AG09319 (cell line): ENCODE data around the gene CD72.
"Not testable (repeated sequence)": the region's sequence is repeated elsewhere in the genome, so short reads cannot be mapped to it uniquely, and the experiment has no call there.

Experiments
- DNase-seq: peaks from one replicate; pipeline ENCODE4 v3.0.0-alpha.2; 2010; ENCODE audit warnings: low read depth; ENCODE audit errors: extremely low read depth
- CTCF ChIP-seq: IDR thresholded peaks from 2 replicates; pipeline ENCODE4 v1.5.1; 2011; ENCODE audit warnings: low read depth, mild to moderate bottlenecking, inconsistent platforms, low read length, moderate library complexity

Gene CD72

GRCh38 chr9:35593581-35593980, 24.6 kb downstream of the CD72 start:
- no peak for DNase-seq
- no peak for TF ChIP-seq CTCF

GRCh38 chr9:35588506-35588905, 29.7 kb downstream of the CD72 start:
- DNase-seq: not testable (repeated sequence)

- DNase-seq: not testable (repeated sequence)
Observed at GRCh38 chr9:35584681-35585080, 33.5 kb downstream of the CD72 start.

- DNase-seq: not testable (repeated sequence)
Observed at GRCh38 chr9:35583521-35583920, 34.7 kb downstream of the CD72 start.

GRCh38 chr9:35579659-35580227, 38.5 kb downstream of the CD72 start:
- not testable (repeated sequence) for DNase-seq

GRCh38 chr9:35579130-35579529, 39.1 kb downstream of the CD72 start:
- no peak for DNase-seq
- TF ChIP-seq CTCF: no peak

- TF ChIP-seq CTCF: no peak
- DNase-seq: no peak
Observed at GRCh38 chr9:35577486-35577885, 40.7 kb downstream of the CD72 start.

GRCh38 chr9:35575478-35575877, 42.7 kb downstream of the CD72 start:
- TF ChIP-seq CTCF: no peak
- no peak for DNase-seq

- no peak for TF ChIP-seq CTCF
- DNase-seq: no peak
Observed at GRCh38 chr9:35574578-35575122, 43.6 kb downstream of the CD72 start.
